MCF 10A (cell line): ENCODE results near the gene SIX1. TPM values are rescaled to one million over a fixed set of nuclear protein-coding genes. Genes with fewer than 3 reads are reported as not detected.

ENCODE experiments used
- BruUV-seq: library from RNA; stranded (reverse); fragments of 400-500 nt; replicated peaks from 2 replicates; lab custom pipeline; 2021; lab: Mats Ljungman, UMichigan
- CTCF ChIA-PET: fragments of 300-600 bp; sonication (Branson Sonifier 250); formaldehyde crosslinking; extraction: SDS; loops from one replicate; lab custom pipeline; 2021; ENCODE audit warnings: antibody characterized with exemption, inconsistent platforms; lab: Yijun Ruan, JAX
- POLR2A ChIA-PET: fragments of 300-600, 350-650 bp; sonication (Branson Sonifier 250); formaldehyde crosslinking; extraction: SDS; loops from one replicate; lab custom pipeline; 2020; ENCODE audit warnings: antibody characterized with exemption, inconsistent platforms; lab: Yijun Ruan, JAX
- DNase-seq: peaks from one replicate; pipeline ENCODE4 v3.0.0-alpha.2; 2018; ENCODE audit not compliant: unreplicated experiment
- H3K27ac Mint-ChIP-seq: one replicate; pipeline ENCODE4 v1.8.0; 2022; ENCODE audit warnings: mild to moderate bottlenecking, low read depth, mixed read lengths; ENCODE audit not compliant: unreplicated experiment
- H3K27me3 Mint-ChIP-seq: one replicate; pipeline ENCODE4 v1.8.0; 2022; ENCODE audit warnings: mixed read lengths; ENCODE audit not compliant: insufficient read depth, unreplicated experiment
- H3K36me3 Mint-ChIP-seq: one replicate; pipeline ENCODE4 v1.8.0; 2022; ENCODE audit warnings: mild to moderate bottlenecking, moderate library complexity, mixed read lengths; ENCODE audit not compliant: insufficient read depth, unreplicated experiment
- H3K4me1 Mint-ChIP-seq: one replicate; pipeline ENCODE4 v1.8.0; 2022; ENCODE audit warnings: mixed read lengths; ENCODE audit not compliant: insufficient read depth, unreplicated experiment
- H3K4me3 Mint-ChIP-seq: one replicate; pipeline ENCODE4 v1.8.0; 2022; ENCODE audit warnings: mild to moderate bottlenecking, moderate library complexity, mixed read lengths; ENCODE audit not compliant: unreplicated experiment
- H3K9me3 Mint-ChIP-seq: one replicate; pipeline ENCODE4 v1.8.0; 2022; ENCODE audit warnings: mixed read lengths; ENCODE audit not compliant: unreplicated experiment
- CTCF ChIP-seq: fragments of 200-600 bp; IDR thresholded peaks from one replicate; pipeline ENCODE4 v1.8.0; 2022; ENCODE audit warnings: antibody characterized with exemption, mild to moderate bottlenecking; ENCODE audit not compliant: unreplicated experiment
- intact Hi-C: fragments of 100-400 bp; cut with micrococcal nuclease; formaldehyde crosslinking; loops from 2 replicates; pipeline ENCODE4 v1.14.1; 2022
- total RNA-seq: library from RNA; stranded (reverse); gene quantifications from 2 replicates; pipeline ENCODE4 v1.2.3, GENCODE V29; 2022

SIX1 gene
- total RNA-seq, 1 experiment from 2014 or later, result 0.33 TPM

DNA sequence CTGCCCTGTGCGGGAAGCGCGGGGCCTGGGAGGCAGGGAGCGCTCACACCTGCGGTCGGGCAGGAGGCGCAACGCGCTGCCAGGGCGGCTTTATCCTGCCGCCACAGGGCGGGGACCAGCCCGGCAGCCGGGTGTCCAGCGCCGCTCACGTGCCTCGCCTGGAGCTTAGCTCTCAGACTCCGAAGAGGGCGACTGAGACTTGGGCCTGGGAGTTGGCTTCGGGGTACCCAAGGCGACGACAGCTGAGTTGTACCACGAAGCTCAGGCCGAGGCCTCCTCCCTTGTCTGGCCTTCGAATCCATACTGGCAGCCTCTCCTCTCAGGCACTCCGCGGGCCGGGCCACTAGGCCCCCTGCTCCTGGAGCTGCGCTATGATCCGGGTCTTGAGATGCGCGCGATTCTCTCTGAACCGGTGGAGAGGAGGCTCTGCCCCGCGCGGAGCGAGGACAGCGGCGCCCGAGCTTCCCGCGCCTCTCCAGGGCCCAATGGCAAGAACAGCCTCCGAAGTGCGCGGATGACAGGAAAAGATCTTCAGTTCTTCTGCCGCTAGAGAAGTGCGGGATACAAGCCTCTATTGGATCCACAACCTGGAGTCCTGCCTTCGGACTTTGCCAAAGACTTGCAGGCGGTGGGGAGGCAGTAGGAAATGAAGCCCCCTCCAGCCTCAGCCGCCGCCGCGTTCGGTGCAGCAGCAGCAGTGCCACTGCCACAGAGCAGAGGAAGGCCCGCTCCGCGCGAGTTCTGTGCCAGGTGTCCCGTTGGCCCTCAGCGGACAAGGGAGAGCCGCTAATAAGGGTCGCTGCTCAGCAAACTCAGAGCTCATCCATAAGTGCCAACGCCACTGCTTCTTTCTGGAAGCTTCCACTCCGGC is 6.8 kb downstream of the SIX1 start:
- no peak for TF ChIP-seq CTCF
- ChIA-PET POLR2A (no interaction called here), CTCF (interaction anchor here (0.6 kb wide), 2 partner anchors 17 to 384 kb away, joined by 3 to 4 read pairs; no protein-coding TSS in a partner anchor)
- Mint-ChIP-seq H3K36me3 (no peaks in the 10 kb centered on the region), H3K4me1 (no peaks in the 10 kb centered on the region), H3K27ac (no peak overlapping the region), H3K27me3 (no peaks in the 10 kb centered on the region), H3K4me3 (no peak overlapping the region), H3K9me3 (no peaks in the 10 kb centered on the region)
- intact Hi-C loops, result no loop called here
- DNase-seq, result no peak
- BruUV-seq, result no TSS peak

DNA sequence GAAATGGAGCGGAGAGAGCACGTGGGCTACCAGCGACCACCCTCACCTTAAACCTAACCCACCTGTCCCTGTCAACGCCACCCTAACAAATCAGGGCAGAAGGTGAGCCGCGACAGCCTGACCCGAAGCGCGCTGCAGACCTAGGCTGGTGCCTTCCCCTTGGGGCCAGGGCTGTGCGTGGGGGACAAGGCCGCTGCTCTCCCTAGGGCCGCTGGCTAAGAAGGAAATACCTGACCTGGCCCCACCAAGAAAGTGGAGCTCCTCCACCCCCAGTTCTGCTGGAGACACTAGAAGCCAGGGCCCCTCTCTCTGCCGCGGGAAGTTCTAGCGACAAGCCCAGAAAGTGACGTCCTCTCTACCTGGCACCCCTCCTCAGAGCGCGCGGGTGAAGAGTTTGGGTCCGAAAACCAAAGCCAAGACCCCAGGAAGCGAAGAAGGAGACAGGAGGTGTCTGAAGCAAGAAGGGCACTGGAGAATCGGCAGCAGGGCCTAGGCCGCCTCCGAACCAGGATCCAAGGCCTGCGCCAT is 7.5 kb downstream of the SIX1 start:
- Mint-ChIP-seq H3K4me1 (no peaks in the 10 kb centered on the region), H3K27ac (no peak overlapping the region), H3K36me3 (no peaks in the 10 kb centered on the region), H3K27me3 (no peaks in the 10 kb centered on the region), H3K9me3 (no peaks in the 10 kb centered on the region), H3K4me3 (no peak overlapping the region)
- POLR2A ChIA-PET, result no interaction called here
- TF ChIP-seq CTCF, result no peak
- CTCF ChIA-PET, result interaction anchor here (0.6 to 0.7 kb wide), 2 partner anchors 16 to 414 kb away, joined by 3 read pairs; no protein-coding TSS in a partner anchor
- intact Hi-C loops, result no loop called here
- no peak for DNase-seq
- BruUV-seq, result no TSS peak

DNA sequence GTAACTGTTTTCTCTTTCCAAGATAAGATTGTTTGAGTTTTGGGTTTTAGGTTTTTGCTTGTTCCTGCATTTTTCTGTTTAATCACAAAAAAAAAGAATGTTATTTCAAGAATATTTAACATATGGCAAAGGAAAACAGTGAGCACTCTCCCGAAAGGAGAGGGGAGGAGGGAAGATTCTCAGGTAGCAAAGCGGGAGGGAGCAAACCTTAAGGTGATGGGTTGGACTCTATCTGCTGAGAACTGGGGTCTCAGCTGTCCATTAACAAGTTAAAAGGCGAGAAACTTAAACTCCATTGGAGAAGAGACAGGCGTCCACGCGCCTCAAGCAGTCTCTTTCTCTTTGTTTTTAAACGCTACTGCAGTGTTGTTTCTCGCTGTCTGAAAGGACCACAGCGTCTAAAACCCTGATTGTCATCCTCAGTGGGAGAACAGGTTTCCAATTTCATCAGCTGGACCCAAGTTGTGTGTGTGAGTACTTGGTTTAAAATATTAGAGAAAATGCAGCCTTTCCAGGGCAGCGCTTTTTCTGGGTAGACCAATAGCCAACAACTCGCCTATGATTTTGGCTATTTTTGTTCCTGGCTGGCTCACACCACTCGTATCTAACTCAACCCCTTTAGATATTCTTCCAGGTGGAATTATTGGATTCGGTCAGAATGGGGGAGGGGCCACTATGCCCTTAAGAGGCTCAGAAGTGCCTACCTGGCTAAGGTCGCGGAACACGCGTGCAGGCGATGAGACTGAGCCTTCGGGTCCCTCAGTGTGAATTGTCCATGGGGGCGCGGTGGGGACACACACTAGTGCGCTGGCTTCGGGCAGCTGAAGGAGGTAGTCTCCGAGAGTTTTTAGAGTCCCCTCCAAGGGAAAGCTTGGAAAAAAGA is 8.2 kb downstream of the SIX1 start:
- no peaks in the 10 kb centered on the region for H3K36me3 Mint-ChIP-seq
- H3K27me3 Mint-ChIP-seq, result no peaks in the 10 kb centered on the region
- ChIA-PET CTCF (interaction anchor here (0.7 kb wide), 2 partner anchors 73 to 413 kb away, joined by 3 read pairs; no protein-coding TSS in a partner anchor), POLR2A (interaction anchor here (0.6 kb wide), 1 partner anchor 601 kb away, joined by 3 read pairs; no protein-coding TSS in a partner anchor)
- H3K4me3 Mint-ChIP-seq, result no peak overlapping the region
- intact Hi-C loops, result no loop called here
- no peaks in the 10 kb centered on the region for H3K9me3 Mint-ChIP-seq
- H3K27ac Mint-ChIP-seq, result no peak overlapping the region
- no TSS peak for BruUV-seq
- DNase-seq, result no peak
- TF ChIP-seq CTCF, result no peak
- H3K4me1 Mint-ChIP-seq, result no peaks in the 10 kb centered on the region

DNA sequence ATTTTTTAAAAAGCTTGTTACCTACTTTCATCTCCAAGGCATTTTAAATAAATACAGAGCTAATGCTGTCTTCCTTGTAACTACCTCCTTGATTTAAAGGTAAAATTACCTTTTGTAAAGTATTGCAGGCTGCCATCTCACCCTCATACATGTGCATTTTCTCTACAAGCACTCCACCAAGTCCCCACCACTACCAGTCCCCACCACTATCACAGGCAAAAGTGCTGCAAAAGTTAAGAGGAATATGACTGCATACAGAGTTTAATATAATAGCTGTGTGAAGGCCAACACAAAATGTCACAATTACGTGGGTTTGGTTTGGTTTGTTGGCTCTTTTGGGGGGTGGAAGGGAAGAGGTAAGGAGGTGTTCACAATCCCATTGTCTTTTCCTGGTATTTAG is 9.6 kb downstream of the SIX1 start:
- Mint-ChIP-seq H3K4me1 (no peaks in the 10 kb centered on the region), H3K36me3 (no peaks in the 10 kb centered on the region), H3K27me3 (no peaks in the 10 kb centered on the region), H3K9me3 (no peaks in the 10 kb centered on the region), H3K27ac (peak overlapping the region; percentile 16), H3K4me3 (no peak overlapping the region)
- ChIA-PET POLR2A (no interaction called here), CTCF (interaction anchor here (0.7 kb wide), 1 partner anchor 380 kb away, joined by 3 read pairs; no protein-coding TSS in a partner anchor)
- intact Hi-C loops, result no loop called here
- no TSS peak for BruUV-seq
- DNase-seq, result no peak
- no peak for TF ChIP-seq CTCF
